ENCODE data around the gene PRKG1.
"Not testable (repeated sequence)": the region's sequence is repeated elsewhere in the genome, so short reads cannot be mapped to it uniquely, and the experiment has no call there.

PRKG1 gene

DNA sequence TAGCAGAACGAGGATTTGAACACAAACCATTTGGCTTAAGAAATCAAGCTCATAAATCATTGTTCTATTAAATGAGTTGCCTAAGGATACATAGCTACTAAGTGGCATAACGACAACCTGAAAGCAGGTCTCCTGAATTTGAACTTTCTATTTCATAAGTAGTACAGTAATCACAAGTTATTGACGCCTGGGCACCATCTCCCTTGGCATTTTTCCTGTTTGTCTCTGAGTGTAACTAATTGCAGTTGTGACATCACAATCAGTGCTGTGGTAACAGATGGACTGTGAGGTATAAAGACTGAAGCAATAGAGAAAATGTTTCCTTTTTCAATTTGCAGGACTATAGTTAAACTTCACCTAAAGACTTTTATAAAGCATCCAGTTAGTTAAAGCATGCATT is 631.5 kb downstream of the PRKG1 start:
- no peak for DNase-seq (ENCODE audit: low read depth)

DNA sequence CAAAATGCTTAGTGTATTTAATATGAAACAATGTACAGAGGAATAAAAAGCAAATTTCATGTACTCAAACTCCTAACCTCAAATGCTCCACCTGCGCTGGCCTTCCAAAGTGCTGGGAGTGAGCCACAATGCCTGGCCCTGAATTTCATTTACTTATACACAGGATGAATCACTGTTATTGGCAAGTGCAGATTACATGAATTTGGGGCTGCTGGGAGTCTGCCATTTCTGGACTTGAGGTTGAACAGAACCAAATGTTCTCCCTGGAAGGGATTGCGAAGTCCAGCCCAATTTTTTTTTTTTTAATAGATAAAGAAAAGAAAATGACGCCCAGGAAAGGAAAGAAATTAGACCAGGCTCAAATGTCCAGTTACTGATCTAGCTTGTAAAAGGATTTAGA is 631.9 kb downstream of the PRKG1 start:
- DNase-seq (ENCODE audit: low read depth), result peak; percentile 59

DNA sequence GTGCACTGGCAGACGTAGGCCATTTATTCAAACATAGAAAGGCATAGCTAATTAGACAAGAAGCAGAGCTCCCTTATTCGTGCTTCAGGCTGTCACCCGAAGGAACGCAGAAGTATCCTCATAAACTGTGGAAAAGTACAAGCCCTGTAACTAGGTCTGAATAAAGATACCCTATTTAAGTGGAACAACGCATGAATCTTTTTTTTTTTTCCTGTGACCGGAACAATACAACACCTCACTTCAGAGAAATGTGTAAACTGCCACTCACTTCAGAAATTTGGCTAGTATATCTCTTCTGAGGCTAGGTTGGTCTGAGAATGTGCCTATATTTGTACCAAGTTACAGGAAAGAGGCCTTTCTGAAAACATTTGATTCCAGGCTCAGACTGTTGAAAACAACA is 633.1 kb downstream of the PRKG1 start:
- DNase-seq (ENCODE audit: low read depth), result no peak

DNA sequence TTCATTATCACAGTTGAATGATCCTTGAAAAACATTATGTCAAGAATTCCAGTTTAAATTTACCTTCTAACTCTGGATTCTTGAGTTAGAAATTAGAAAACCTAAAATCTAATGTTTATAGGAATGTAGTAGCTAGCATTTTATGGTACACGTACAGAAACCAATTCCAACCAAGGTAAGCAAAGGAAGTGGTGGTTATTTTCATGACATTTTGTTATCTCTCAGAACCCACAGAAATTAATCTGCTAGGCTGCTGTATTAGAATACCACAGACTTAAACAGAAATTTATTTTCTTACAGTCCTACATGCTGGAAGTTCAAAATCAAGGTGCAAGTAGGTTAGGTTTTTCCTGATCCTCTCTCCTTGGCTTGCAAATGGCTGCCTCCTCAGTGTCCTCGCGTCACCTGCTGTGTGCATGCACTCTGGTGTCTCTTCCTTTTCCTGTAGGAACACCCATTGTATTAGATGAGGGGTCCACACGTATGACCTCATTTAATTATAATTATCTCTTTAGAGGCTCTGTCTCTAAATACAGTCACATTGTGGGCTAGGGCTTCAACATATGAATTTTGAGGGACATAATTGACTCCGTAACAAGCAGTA is 633.6 kb downstream of the PRKG1 start:
- no peak for DNase-seq (ENCODE audit: low read depth)

DNA sequence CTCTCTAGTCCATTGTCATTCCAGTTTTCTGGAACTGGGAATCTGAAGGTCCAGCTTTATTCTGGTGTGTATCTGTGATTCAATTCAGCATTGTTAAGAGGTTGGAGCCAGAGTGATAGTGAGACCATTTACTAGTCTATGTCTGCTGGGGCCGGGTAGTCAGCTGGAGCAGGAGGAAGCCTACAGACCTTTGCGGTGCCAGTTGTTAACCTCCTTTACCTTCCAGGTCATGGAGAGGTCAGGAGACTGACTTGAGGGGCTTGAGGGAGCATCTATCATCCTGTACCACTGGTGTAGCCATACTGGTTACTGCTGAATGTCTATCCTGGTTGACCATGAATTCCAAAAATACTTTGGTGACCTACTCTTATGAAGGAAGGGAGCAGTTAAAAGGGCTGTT is 634.3 kb downstream of the PRKG1 start:
- DNase-seq (ENCODE audit: low read depth), result no peak

DNA sequence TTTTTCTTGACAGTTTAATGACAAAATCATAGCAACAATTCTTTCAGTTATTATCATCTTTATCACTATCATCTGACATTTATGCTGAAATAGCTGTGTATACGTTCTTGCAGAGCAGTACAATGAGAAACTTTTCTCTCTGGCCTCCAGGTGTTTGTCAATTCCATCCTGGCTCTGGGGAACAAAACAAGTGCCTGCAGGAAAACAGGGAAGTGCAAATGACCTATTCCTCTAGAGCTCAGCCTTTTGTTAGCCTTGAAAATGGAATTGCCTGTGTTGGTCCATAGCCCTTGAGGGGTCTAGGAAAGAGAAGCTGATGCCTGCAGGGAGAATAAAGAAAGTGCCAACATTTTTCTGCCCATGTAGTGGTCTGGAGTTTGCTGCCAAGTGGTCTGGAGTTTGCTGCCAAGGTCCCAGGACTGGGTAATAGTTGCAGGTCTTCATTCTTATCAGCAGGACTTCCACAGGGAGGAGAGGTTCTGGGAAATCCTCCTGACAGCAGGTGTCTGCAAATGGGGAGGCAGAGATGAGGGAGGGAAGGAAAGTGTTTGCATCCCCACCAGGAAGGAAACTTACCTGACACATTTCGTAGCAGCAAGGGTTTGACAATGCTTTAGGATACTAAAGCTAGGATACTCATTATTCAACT is 635.2 kb downstream of the PRKG1 start:
- DNase-seq (ENCODE audit: low read depth), result no peak

DNA sequence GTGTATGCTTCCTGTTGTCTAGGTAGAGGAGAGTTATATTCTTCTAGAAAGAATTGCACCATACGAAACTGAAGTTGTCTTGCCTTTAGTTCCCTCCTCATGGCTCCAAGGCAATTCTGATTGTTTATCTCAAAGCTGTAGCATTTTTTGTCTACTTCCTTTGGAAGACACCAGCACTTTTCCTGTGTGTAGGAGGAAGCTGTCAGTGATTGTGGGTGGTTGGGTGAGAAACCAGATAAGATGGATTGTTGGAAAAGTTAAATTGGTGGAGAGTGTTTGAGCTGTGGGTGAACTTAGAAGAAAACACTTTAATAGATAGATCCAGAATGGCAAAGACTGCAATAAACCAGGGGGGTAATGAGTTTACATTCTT is 637.2 kb downstream of the PRKG1 start:
- DNase-seq (ENCODE audit: low read depth), result no peak

DNA sequence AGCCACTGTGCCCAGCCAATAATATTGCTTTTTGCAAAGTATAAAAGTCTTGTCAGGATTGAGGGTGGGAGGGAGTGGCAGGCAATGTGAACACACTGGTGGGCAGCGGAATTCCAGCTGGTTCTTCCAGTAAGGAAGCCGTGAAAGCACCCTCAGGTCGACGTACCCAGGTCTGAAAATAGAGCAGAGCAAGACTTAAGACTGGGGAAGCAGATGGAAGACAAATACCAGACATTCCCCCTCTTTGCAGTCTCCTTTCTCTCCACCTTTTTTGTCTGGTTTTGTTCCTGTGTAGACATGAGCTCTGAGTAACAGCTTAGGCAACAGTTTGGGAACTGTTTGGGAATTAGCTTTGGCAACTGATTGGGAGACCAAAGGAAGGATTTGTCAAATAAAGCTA is 642.7 kb downstream of the PRKG1 start:
- DNase-seq (ENCODE audit: low read depth), result no peak

DNA sequence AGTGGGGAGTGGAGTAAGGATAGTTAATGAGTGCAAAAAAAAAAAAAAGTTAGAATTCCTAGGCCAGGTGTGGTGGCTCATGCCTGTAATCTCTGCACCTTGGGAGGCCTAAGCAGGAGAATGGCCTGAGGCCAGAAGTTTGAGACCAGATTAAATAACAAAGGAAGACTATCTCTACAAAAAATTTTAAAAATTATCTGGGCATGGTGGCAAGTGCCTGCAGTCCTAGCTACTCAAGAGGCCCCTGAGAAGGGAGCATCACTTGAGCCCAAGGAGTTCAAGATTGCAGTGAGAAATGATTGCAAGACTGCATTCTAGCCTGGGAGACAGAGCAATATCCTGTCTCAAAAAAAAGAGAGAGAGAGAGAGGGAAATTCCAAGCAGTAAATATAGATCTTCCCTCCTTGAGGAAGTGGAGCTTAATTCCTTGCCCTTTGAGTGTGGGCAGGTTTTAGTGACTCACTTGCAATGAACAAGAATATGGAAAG is 644.6 kb downstream of the PRKG1 start:
- peak; percentile 41 for DNase-seq (ENCODE audit: low read depth)

DNA sequence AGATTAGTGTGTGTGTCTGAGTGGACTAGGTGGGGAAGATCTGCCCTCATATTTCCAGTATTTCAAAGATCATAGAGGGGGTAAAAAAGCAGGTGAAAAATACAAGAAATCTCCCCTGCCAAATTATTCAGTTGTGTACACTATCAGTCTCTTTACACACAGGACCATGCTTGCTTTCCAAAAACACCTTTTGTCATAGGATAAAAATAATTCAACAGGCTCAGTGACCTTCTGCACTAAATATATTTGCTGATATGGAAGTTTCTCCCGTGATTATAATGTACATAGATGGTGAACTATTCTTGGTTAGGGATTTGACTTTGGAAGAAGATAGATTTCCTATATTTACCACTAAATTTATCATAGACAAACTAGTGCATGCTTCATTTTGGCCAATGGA is 649.8 kb downstream of the PRKG1 start:
- DNase-seq (ENCODE audit: low read depth), result no peak

DNA sequence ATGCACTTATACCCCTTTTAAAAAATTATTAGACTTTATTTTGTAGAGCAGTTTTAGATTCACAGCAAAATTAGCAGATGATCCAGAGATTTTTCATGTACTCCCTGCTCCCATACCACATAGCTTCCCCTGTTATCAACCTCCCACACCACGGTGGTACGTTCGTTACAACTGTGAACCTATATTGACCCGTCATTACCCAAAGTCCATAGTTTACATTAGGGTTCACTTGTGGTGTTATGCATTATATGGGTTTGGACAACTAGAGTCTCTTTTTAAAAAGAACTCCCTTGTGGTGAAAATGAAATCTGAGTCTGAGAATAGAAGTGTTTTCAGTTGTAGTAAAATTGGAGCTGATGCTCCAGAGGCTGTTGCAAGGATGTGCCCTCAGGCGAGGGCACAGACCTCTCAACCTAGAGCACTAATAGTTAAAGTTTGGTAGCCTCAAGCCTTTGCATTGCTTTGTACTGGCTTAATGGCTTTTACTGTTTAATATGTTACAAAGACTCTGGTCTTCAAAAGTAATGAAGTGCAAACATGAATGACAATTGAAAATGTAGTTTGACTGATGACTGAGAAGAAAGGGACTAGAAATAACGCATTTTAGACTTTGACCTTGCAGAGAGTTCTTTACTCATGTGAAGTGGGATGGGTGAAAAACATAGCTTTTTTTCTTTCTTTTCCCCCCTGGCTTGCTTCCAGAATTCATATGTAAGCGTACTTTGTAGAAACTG is 655.7 kb downstream of the PRKG1 start:
- DNase-seq (ENCODE audit: low read depth), result no peak

DNA sequence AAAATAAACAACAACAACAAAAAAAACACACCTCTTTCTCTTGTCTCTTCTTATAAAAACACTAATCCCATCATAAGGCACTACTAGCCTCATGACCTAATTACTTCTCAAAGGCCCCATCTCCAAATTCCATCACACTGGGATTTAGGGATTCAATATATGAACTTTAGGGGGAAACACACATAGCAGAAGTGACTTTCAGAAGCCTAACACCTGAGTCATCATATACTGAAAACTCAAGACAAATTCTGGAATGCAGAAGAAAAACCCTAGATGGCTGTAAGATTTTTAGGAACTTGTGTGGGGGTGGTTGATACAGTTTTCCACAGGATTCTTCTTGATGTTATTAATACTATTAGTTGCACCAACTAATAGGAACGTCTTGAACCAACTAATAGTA is 658.8 kb downstream of the PRKG1 start:
- DNase-seq (ENCODE audit: low read depth), result no peak

DNA sequence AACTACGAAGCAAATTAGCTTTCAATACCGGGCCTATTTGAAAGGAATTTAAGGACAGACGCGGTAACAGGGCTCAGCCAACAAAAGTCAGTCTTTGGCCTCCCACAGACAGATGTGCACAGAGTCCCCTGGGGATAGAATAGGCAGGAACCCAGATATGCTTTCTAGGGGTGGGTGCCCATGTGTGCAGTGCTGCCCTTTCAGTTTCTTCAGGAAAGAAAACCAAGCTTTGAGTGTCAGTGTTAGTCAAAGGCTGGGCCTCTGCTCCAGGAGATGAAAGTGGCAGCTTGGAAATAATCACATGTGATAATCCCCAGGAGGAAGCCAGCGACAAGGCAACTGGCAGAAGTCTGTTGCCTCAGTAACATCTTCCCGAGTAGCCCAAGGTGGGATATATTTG is 668.9 kb downstream of the PRKG1 start:
- peak; percentile 3 for DNase-seq (ENCODE audit: low read depth)

DNA sequence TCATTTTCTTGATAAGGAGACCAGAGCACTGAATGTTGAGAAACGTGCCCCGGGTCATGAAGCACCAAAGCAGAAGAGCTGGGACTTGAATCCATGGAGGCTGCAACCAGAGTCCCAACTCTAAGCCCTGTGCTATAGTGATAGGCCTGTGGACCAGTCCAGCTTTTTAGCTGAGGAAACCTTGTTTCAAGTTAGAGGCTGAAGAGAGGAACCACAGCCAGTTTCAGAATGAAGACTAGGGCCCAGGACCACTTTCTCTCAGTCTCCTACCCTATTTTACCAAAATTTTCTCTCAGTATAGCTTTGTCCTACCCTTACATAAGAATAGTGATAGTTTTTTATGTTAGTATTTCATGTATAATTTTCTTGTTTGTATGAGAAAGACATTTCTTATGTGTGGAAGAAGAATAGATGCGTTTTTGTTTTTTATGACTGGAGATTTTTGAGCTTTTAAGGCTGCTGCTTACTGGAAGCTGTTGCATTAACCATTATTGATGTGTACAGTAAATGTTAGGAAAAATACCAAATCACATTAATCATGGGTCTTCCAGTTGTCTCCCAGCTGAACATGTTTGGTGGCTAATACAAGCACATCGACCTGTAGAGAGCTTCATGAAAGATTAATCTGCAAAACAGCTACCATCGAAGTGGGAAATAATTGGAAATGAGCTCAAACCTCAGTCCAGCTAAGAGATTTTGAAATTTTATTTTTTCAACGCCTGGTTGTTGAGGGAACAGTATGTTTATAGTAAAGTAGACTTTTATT is 670.1 kb downstream of the PRKG1 start:
- no peak for DNase-seq (ENCODE audit: low read depth)

DNA sequence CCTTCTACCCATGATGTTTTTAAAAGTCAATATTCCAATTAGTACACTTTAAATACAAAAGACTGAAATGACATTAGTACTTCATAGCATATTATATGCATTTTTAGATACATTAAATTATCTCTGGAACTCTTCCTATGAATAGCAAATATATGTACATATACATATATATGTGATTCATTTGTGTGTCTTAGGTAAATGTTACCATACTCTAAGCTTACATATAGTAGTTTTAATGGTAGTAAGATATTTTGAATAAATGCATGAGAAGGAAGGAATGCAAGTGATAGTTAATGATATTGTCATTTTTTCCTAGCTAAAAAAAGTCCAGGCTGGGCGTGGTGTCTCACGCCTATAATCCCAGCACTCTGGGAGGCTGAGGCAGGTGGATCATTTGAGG is 671.1 kb downstream of the PRKG1 start:
- no peak for DNase-seq (ENCODE audit: low read depth)

DNA sequence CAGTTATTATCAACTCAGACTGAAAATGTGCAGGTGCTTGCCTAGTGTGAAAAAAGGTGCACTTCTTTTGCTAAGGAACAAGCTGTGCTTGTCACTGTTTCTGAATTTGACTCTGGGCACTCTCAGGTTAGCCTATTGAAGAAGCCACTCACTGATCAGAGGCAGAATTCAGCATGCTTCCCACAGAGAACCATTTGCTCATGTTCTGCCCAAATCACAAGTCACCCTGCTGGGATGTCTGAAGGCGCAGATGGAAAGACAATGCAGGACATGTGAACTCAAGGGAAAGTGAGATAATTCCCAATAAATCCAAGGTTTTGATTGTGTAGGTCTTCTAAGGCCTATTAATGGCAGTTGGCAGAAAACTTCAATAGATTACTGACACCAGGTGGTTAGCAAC is 672.9 kb downstream of the PRKG1 start:
- no peak for DNase-seq (ENCODE audit: low read depth)

DNA sequence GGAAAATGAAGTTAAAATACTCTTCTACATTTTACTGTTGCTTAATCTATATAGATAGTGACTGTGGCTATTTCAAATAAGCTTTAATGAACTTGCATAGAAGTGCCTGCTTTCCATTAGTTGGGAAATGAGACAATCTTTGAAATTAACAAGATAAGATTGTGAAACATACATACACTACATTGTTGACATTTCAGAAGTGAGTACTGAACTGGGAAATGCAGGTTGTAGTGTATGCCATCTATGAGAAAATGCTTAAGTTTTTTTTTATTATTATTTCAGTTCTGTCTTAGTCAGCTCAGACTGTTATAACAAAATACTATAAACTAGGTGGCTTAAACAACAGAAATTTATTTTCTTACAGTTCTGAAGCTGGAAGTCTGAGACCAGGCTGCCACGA is 674.7 kb downstream of the PRKG1 start:
- DNase-seq (ENCODE audit: low read depth), result no peak

DNA sequence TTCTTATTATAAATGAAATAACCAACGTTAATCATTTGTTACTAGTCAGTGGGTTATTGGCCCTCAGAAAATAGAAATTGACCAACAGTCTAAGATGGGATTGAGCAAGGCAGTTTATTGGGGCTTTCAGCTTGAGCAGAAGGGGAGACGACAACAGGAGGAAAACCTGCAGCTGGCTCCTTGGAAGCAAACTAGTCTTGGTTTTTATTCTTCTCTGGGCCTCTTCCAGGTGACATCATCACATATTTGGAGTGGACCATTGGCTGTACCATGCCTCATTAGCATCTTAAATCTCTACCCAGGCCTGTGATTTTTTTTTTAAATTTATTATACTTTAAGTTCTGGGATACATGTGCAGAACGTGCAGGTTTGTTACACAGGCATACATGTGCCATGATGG is 684.1 kb downstream of the PRKG1 start:
- no peak for DNase-seq (ENCODE audit: low read depth)

DNA sequence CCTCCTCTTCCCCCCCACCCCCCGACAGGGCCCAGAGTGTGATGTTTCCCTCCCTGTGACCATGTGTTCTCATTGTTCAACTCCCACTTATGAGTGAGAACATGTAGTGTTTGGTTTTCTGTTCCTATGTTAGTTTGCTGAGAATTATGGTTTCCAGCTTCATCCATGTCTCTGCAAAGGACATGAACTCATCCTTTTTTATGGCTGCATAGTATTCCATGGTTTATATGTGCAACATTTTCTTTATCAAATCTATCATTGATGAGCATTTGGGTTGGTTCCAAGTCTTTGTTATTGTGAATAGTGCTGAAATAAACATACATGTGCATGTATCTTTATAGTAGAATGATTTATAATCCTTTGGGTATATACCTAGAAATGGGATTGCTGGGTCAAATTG is 684.6 kb downstream of the PRKG1 start:
- not testable (repeated sequence) for DNase-seq (ENCODE audit: low read depth)

DNA sequence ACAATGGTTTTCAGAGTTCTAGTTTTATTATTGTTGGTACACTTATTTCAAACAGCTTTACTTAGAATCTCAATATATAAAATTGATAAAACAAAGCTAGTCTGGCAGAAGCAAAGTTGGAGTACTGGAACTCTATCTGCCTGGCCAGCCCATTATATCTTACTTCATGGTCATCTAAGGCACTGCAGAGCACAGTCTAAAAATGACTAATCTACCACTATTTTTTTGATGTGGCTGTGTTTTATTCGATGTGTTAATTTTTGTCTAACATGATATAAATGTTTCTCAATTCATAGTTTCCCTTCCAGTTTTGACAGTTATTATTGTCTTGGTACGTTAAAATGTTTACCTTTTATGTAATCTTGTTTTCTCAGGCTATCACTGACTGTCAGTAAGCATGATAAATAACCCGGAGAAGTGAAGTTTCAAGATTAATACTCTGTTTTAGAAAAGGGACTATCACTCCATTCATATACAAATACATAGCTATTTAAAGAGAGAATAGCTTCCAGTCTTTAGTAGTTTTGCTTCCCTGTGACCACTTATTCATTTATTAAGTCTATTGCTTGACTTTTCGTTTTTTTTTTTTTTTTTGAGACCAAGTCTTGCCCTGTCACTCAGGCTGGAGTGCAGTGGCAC is 685.7 kb downstream of the PRKG1 start:
- DNase-seq (ENCODE audit: low read depth), result no peak

DNA sequence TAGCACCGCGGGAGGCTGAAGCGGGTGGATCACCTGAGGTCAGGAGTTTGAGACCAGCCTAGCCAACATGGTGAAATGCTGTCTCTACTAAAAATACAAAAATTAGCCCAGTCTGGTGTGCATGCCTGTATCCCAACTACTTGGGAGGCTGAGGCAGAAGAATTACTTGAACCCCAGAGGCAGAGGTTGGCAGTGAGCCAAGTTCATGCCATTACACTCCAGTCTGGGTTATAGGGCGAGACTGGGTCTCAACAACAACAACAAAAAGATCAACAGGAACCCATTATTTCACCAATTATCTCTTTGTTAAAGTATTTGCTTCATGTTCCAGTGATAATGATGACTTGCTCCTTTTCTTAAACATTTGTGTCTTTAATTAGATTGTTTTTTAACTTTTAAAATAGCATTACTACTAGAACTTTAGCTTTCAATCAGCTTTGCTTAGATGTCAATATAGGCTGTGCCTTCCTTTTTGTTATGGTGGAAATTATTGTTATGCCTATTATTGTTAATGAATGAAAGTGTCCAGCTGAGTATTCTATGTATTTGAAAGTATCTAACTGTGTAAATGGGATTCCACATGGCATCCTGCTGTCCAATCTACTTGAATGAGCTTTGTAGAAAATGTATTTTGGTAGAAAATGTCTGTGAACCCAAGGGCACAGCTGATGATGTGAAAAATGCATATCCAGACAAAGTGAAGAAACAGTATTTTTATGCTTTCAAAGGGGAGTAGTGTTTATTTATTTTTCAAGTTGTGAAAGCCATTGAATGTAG is 686.8 kb downstream of the PRKG1 start:
- no peak for DNase-seq (ENCODE audit: low read depth)

DNA sequence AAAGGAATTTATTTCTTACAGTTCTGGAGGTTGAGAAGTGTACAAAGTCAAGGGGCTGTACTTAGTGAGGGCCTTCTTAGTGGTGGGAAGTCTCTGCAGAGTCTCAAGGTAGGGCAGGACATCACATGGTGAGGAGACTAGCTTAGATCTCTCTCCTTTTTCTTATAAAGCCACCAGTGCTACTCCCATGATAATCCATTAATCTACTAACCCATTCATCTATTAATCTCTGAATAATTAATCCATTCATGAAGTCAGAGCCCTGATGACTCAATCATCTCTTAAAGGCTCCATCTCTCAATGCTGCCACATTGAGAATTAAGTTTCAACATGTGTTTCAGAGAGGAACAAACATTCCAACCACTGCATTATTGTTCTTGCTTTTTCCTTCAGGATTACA is 689.5 kb downstream of the PRKG1 start:
- no peak for DNase-seq (ENCODE audit: low read depth)
